Stimulated activated CD4-positive, alpha-beta T cell treated with anti-CD3 and anti-CD28 coated beads, Interleukin-1b, Interleukin-23, amount 100 ng/mL, for 4 hours (primary cell): ENCODE data around the gene MTA1.

Experiments used
- DNase-seq, 2 donors: peaks; one replicate each; pipeline ENCODE4 v3.0.0-alpha.2; 2020; ENCODE audit warnings: low read depth in 2 of 2

Gene MTA1

GRCh38 chr14:105497671-105498429 lies 78.2 kb downstream of the MTA1 start:
- no peak for DNase-seq

DNA sequence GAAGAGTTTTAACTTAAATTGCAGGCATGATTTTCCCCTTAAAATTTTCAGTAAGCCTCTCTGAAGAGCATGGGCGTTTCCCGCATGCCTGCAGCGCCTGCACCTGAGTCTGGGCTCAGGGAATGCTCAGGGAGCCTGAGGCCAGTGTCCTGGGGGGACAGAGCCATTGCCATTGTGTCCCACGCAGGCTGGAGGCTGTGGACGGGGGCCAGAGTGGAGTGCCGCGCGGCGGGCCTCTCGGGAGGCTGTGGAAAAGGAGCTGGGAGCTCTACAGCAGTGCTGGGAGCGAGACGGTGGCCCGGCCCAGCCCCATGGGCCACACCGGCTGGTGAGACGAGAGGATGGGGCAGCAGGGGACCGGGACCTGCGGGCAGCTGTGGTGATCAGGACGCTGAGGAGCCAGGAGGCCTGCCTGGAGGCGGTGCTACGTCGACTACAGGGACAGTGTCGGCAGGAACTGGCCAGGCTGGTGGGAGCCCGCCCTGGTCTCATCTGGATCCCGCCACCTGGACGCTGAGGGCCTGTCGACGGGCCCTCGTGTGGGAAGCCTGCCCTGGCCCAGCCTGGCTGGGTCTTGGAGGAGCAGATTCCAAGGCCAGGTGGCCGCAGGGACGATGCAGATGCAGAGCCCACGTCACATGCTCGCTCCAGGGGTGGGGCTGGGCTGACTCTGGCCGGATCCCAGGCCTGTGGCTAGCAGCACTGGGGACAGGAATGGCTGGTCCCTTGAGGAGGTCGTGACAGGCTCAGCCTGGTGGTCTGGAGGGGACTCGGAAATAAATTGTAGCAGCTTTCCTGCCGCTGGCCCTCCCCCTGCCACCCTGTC lies 79.0 kb downstream of the MTA1 start:
- DNase-seq, result no peak

DNA sequence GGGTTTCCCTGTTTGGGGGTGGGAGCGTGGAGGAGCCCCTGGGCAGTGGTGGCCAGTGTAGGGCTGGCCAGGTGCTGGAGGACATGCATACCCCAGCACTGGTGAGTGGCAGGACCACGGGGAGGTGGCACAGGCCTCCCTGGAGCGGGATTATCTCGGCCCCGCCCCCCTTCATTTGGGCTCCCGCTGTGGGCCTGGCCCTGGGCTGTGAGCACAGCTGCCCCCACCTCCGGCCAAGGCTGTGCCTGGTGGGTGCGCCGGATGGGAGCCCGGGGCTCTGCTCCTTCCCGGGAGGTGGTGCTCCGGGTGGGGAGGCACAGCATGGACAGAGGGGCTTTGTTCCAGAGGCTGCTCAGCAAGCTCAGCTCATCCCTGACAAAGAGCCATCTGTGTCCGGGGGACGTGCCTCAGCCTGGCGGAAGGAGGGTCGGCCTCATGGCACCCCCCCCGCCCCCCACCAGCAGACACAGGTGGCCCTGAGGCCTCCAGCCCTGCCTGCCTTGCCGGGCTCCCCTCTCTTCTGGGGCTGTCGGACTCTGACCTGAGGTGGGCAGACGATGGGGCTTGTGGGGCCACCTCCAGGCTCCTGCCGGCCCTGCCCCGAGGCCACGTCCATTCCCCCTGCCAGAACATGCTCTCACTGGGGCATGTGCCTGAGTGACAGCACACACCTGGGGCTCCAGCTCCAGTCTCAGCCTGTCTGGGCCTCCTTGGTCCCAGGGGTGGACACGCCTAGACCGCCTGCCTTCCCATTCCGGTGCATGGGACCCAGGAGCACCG lies 79.8 kb downstream of the MTA1 start:
- DNase-seq, result no peak

- DNase-seq, result no peak
Measured at GRCh38 chr14:105500036-105500725, 80.6 kb downstream of the MTA1 start.

GRCh38 chr14:105500726-105501101 lies 81.1 kb downstream of the MTA1 start:
- DNase-seq, result no peak

GRCh38 chr14:105501504-105502291 lies 82.1 kb downstream of the MTA1 start:
- DNase-seq, result no peak

- no peak for DNase-seq
Measured at GRCh38 chr14:105502446-105503295, 83.0 kb downstream of the MTA1 start.

DNA sequence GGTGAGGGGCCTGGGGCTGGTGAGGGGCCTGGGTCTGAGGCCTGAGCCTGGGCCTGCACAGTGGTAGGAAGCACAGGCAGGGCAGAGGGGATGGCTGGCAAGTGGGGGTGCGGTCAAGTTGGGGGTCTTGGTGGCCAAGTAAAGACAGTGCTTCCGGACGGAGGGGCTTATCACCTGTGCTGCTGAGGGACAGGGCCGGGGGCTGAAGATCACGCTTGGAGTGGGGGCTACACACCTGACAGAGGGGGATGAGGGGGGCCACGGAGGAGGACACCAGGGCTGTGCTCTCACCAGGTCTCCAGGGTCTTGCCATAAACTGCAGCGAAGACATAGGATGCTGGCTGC lies 83.6 kb downstream of the MTA1 start:
- DNase-seq, result no peak

GRCh38 chr14:105503935-105504692 lies 84.5 kb downstream of the MTA1 start:
- DNase-seq, result no peak

- no peak for DNase-seq
Measured at GRCh38 chr14:105505101-105505500, 85.5 kb downstream of the MTA1 start.

GRCh38 chr14:105507247-105507646 lies 87.6 kb downstream of the MTA1 start:
- no peak for DNase-seq

DNA sequence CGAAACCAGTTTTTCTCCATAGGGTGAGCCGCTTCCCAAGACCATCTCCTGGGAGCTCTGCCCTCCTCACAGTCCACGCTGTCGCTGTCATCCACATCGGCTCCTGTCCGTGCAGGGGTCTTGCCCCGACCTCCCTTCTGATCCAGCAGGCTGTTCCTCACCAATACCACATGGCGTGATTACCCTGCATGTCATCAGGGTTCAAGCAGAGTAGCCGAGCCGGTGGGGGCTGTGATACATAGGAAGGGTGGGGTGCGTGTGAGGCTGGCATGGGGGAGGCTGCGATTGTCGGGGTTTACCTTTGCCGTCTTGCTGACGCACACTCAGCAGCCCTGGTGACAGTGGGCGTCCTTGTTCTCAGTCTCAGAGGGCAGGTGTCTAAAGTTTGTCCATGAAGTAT lies 88.4 kb downstream of the MTA1 start:
- no peak for DNase-seq

- DNase-seq, result no peak
Measured at GRCh38 chr14:105508601-105509000, 89.0 kb downstream of the MTA1 start.

GRCh38 chr14:105517096-105517495 lies 97.5 kb downstream of the MTA1 start:
- DNase-seq, result no peak

- no peak for DNase-seq
Measured at GRCh38 chr14:105519946-105520698, 100.5 kb downstream of the MTA1 start.
